H1 (cell line): ENCODE results near the gene TMEM150A. TPM values are rescaled to one million over a fixed set of nuclear protein-coding genes. Genes with fewer than 3 reads are reported as not detected.

Source experiments
- CTCF ChIA-PET: fragments of 300-600 bp; sonication (Branson Sonifier 250); formaldehyde crosslinking; loops from one replicate; lab custom pipeline; 2021; ENCODE audit not compliant: partially characterized antibody; lab: Charles Lee
- POLR2A ChIA-PET: fragments of 300-600 bp; sonication (Branson Sonifier 250); formaldehyde crosslinking; loops from one replicate; lab custom pipeline; 2021; ENCODE audit warnings: inconsistent platforms; ENCODE audit not compliant: partially characterized antibody; lab: Charles Lee
- DNase-seq, 2 experiments: peaks; one replicate each; pipeline versions ENCODE4 v3.0.0 to v3.0.0-alpha.2; 2010 to 2022; ENCODE audit warnings: low spot score in 2 of 2, low read depth in 1 of 2, mixed read lengths in 1 of 2
- FAIRE-seq: peaks from 2 replicates; lab custom pipeline; 2011; peaks lifted over from hg19 to GRCh38; lab: Jason Lieb, UNC
- H2AFZ ChIP-seq: 2 replicates; pipeline ENCODE4 v1.8.1; 2012; ENCODE audit warnings: low read length, inconsistent platforms
- H2AK5ac ChIP-seq: 2 replicates; pipeline ENCODE4 v1.6.1; 2013; ENCODE audit warnings: low read depth, low read length
- H2BK120ac ChIP-seq: replicated peaks from 2 replicates; pipeline ENCODE3; 2013; ENCODE audit warnings: low read depth, low read length, inconsistent platforms
- H2BK12ac ChIP-seq: 2 replicates; pipeline ENCODE4 v1.6.1; 2013; ENCODE audit warnings: low read depth, low read length
- H2BK15ac ChIP-seq: 2 replicates; pipeline ENCODE4 v1.6.1; 2013; ENCODE audit warnings: low read length
- H2BK20ac ChIP-seq: 2 replicates; pipeline ENCODE4 v1.6.1; 2013; ENCODE audit warnings: low read length
- H2BK5ac ChIP-seq: 2 replicates; pipeline ENCODE4 v1.6.1; 2013; ENCODE audit warnings: low read depth, low read length
- H3K14ac ChIP-seq: 2 replicates; pipeline ENCODE4 v1.6.1; 2013; ENCODE audit warnings: inconsistent platforms; ENCODE audit not compliant: insufficient read length
- H3K18ac ChIP-seq: 2 replicates; pipeline ENCODE4 v1.6.1; 2013; ENCODE audit warnings: low read length; ENCODE audit errors: extremely low read depth
- H3K23ac ChIP-seq: 2 replicates; pipeline ENCODE4 v1.6.1; 2013; ENCODE audit warnings: inconsistent platforms; ENCODE audit not compliant: insufficient read length
- H3K23me2 ChIP-seq: 2 replicates; pipeline ENCODE4 v1.6.1; 2013; ENCODE audit warnings: low read depth, low read length
- H3K27ac ChIP-seq: 2 replicates; pipeline ENCODE4 v1.6.1; 2011; ENCODE audit warnings: low read depth, low read length, inconsistent platforms
- H3K27me3 ChIP-seq, 4 experiments: replicated peaks in 1 of 4; 1 replicate in 1 of 4; 2 replicates in 3 of 4; pipeline versions ENCODE4 v1.6.1 to v1.8.1; 2011 to 2013; ENCODE audit warnings: low read length in 3 of 4, mild to moderate bottlenecking in 3 of 4, inconsistent platforms in 2 of 4, mixed read lengths in 2 of 4, moderate library complexity in 1 of 4; ENCODE audit not compliant: control insufficient read depth in 3 of 4, insufficient read depth in 3 of 4; ENCODE audit errors: extremely low read depth in 1 of 4
- H3K36me3 ChIP-seq, 4 experiments: 2 replicates each; pipeline versions ENCODE4 v1.6.1 to v1.8.1; 2011 to 2013; ENCODE audit warnings: mild to moderate bottlenecking in 4 of 4, low read length in 3 of 4, moderate library complexity in 2 of 4, control low read depth in 1 of 4, inconsistent platforms in 1 of 4; ENCODE audit not compliant: insufficient read depth in 4 of 4, control insufficient read depth in 2 of 4
- H3K4ac ChIP-seq: replicated peaks from 2 replicates; pipeline ENCODE3; 2013; ENCODE audit warnings: low read length, low read depth, mixed read lengths, inconsistent platforms; ENCODE audit not compliant: insufficient read length
- H3K4me1 ChIP-seq, 4 experiments: replicated peaks in 1 of 4; 1 replicate in 1 of 4; 2 replicates in 3 of 4; pipeline versions ENCODE4 v1.6.1 to v1.8.1; 2011 to 2013; ENCODE audit warnings: low read length in 3 of 4, inconsistent platforms in 2 of 4, mixed read lengths in 1 of 4; ENCODE audit not compliant: insufficient read depth in 4 of 4, control insufficient read depth in 3 of 4
- H3K4me2 ChIP-seq, 2 experiments: 2 replicates each; pipeline versions ENCODE4 v1.6.1 to v1.8.1; 2011 to 2013; ENCODE audit warnings: low read depth in 2 of 2, low read length in 2 of 2, control low read depth in 1 of 2, inconsistent platforms in 1 of 2, mild to moderate bottlenecking in 1 of 2; ENCODE audit not compliant: insufficient read depth in 1 of 2
- H3K4me3 ChIP-seq, 4 experiments: fragments of 200-600, 300-600 bp in 1 of 4; sonication (generic), shearing (Covaris generic), sonication (Bioruptor Twin) in 1 of 4; 2 replicates each; pipeline versions ENCODE4 v1.5.1 to v1.8.1; 2011 to 2016; ENCODE audit warnings: low read length in 4 of 4, low read depth in 3 of 4, control low read depth in 2 of 4, inconsistent platforms in 2 of 4, mild to moderate bottlenecking in 2 of 4, mixed read lengths in 1 of 4, moderate library complexity in 1 of 4; ENCODE audit not compliant: insufficient read depth in 2 of 4; ENCODE audit errors: extremely low read depth in 1 of 4
- H3K56ac ChIP-seq: replicated peaks from 2 replicates; pipeline ENCODE3; 2013; ENCODE audit warnings: low read depth, mild to moderate bottlenecking, mixed read lengths, low read length, inconsistent platforms; ENCODE audit not compliant: insufficient read length
- H3K79me1 ChIP-seq: 2 replicates; pipeline ENCODE4 v1.6.1; 2013; ENCODE audit warnings: low read depth, low read length, control low read depth
- H3K79me2 ChIP-seq, 2 experiments: 2 replicates each; pipeline versions ENCODE4 v1.6.1 to v1.8.1; 2012 to 2013; ENCODE audit warnings: low read length in 2 of 2, mild to moderate bottlenecking in 2 of 2, inconsistent platforms in 1 of 2; ENCODE audit not compliant: insufficient read depth in 2 of 2, control insufficient read depth in 1 of 2
- H3K9ac ChIP-seq, 4 experiments: replicated peaks in 1 of 4; 1 replicate in 1 of 4; 2 replicates in 3 of 4; pipeline versions ENCODE4 v1.6.1 to v1.8.1; 2011 to 2013; ENCODE audit warnings: low read depth in 3 of 4, low read length in 3 of 4, control low read depth in 2 of 4, mild to moderate bottlenecking in 2 of 4, moderate library complexity in 2 of 4, inconsistent platforms in 1 of 4; ENCODE audit errors: extremely low read depth in 1 of 4
- H3K9me3 ChIP-seq, 2 experiments: 2 replicates each; pipeline versions ENCODE4 v1.6.1 to v1.8.1; 2012 to 2013; ENCODE audit warnings: mild to moderate bottlenecking in 2 of 2, moderate library complexity in 2 of 2, control low read depth in 1 of 2, inconsistent platforms in 1 of 2, low read depth in 1 of 2, low read length in 1 of 2, mixed read lengths in 1 of 2; ENCODE audit not compliant: insufficient read depth in 2 of 2
- H4K20me1 ChIP-seq, 2 experiments: replicated peaks in 1 of 2; 2 replicates each; pipeline versions ENCODE3 to v1.8.1; 2011 to 2013; ENCODE audit warnings: inconsistent platforms in 2 of 2, low read length in 2 of 2, mild to moderate bottlenecking in 1 of 2; ENCODE audit not compliant: insufficient read depth in 2 of 2, control insufficient read depth in 1 of 2
- H4K5ac ChIP-seq: 2 replicates; pipeline ENCODE4 v1.6.1; 2013; ENCODE audit warnings: low read length, low read depth, mixed read lengths, inconsistent platforms; ENCODE audit not compliant: insufficient read length
- H4K8ac ChIP-seq: 2 replicates; pipeline ENCODE4 v1.8.0; 2013; ENCODE audit warnings: mild to moderate bottlenecking, moderate library complexity, low read length, inconsistent platforms; ENCODE audit not compliant: insufficient read depth; ENCODE audit errors: extremely low read depth
- H4K91ac ChIP-seq: replicated peaks from 2 replicates; pipeline ENCODE3; 2013; ENCODE audit warnings: low read length, mixed read lengths, inconsistent platforms; ENCODE audit not compliant: insufficient read length
- CHD1 ChIP-seq: IDR thresholded peaks from 2 replicates; pipeline ENCODE4 v1.6.1; 2012; ENCODE audit warnings: low read depth, low read length, improper control_type of control experiment
- PHF8 ChIP-seq: fragments of 200-600 bp; sonication (generic); conservative IDR thresholded peaks from 2 replicates; pipeline ENCODE4 v1.7.1; 2012; ENCODE audit warnings: low read depth, mild to moderate bottlenecking, inconsistent platforms, low read length, moderate library complexity
- RFX5 ChIP-seq: IDR thresholded peaks from 2 replicates; pipeline ENCODE4 v1.6.1; 2011; ENCODE audit warnings: low read depth, low read length, improper control_type of control experiment, borderline replicate concordance
- RNF2 ChIP-seq: fragments of 200-900, 300-1000 bp; sonication (generic); IDR thresholded peaks from 2 replicates; pipeline ENCODE4 v1.7.1; 2016; ENCODE audit warnings: borderline replicate concordance, low read depth, mild to moderate bottlenecking, antibody characterized with exemption, low read length; ENCODE audit not compliant: poor library complexity, severe bottlenecking; ENCODE audit errors: missing control alignments
- SAP30 ChIP-seq: fragments of 300-600 bp; sonication (generic); IDR thresholded peaks from 2 replicates; pipeline ENCODE4 v1.7.1; 2012; ENCODE audit warnings: low read length, moderate library complexity, mild to moderate bottlenecking, inconsistent platforms; ENCODE audit not compliant: insufficient read depth, insufficient replicate concordance
- SIN3A ChIP-seq, 2 experiments: IDR thresholded peaks in 1 of 2; conservative IDR thresholded peaks in 1 of 2; 2 replicates each; pipeline ENCODE4 v1.6.1; 2011 to 2012; ENCODE audit warnings: low read length in 2 of 2, improper control_type of control experiment in 1 of 2, low read depth in 1 of 2, mild to moderate bottlenecking in 1 of 2
- SIX5 ChIP-seq: IDR thresholded peaks from 2 replicates; pipeline ENCODE4 v1.6.1; 2011; ENCODE audit warnings: mild to moderate bottlenecking, low read depth, low read length
- WGBS, 2 experiments: shearing (Covaris generic) in 1 of 2; methylation state at CpG; one replicate each; pipeline versions ENCODE4 v1.1.6 to v1.1.7; 2013 to 2015; ENCODE audit warnings: low lambda C conversion rate in 2 of 2, mixed read lengths in 2 of 2, inconsistent platforms in 1 of 2, low coverage in 1 of 2, missing lambda C conversion rate in 1 of 2; ENCODE audit not compliant: insufficient replicate concordance in 2 of 2, insufficient coverage in 1 of 2, insufficient read length in 1 of 2; ENCODE audit errors: extremely low coverage in 1 of 2, missing lambda C conversion rate in 1 of 2; 5-methylcytosine and 5-hydroxymethylcytosine counted together
- polyA plus RNA-seq, 7 experiments: library from polyadenylated mRNA; depleted of rRNA in 3 of 7; stranded (reverse) in 5 of 7; unstranded in 2 of 7; fragments of >200 nt in 5 of 7; fragments of 200-250 nt in 2 of 7; gene quantifications; 1 replicate in 5 of 7; 2 replicates in 1 of 7; 4 replicates in 1 of 7; pipeline versions ENCODE4 v1.2.1 to v1.2.3, GENCODE V29; 2011 to 2013; ENCODE audit warnings: missing spikeins in 2 of 7, mixed read lengths in 2 of 7
- total RNA-seq: library from RNA; stranded (reverse); fragmentation: NEBNext Ultra II Directional; extraction: Animal tissue kit (Norgen Biotek cat#: 25700); gene quantifications from 2 replicates; pipeline ENCODE4 v1.2.1, GENCODE V29; 2021
- TF ChIP-seq, protein P1 (sequence below), 3 experiments: IDR thresholded peaks; 1 replicate in 2 of 3; 2 replicates in 1 of 3; pipeline versions ENCODE4 v1.5.1 to v1.6.1; 2011; ENCODE audit warnings: low read length in 3 of 3, mild to moderate bottlenecking in 3 of 3, inconsistent platforms in 2 of 3, low read depth in 1 of 3, moderate library complexity in 1 of 3; ENCODE audit not compliant: insufficient read depth in 1 of 3; ENCODE audit errors: control extremely low read depth in 1 of 3

Gene TMEM150A
- total and polyA plus RNA-seq, 2 of the 8 experiments (the other 6 are each of a cell fraction or from before 2014, with no cell fraction given): 19.8 to 29.9 TPM

DNA sequence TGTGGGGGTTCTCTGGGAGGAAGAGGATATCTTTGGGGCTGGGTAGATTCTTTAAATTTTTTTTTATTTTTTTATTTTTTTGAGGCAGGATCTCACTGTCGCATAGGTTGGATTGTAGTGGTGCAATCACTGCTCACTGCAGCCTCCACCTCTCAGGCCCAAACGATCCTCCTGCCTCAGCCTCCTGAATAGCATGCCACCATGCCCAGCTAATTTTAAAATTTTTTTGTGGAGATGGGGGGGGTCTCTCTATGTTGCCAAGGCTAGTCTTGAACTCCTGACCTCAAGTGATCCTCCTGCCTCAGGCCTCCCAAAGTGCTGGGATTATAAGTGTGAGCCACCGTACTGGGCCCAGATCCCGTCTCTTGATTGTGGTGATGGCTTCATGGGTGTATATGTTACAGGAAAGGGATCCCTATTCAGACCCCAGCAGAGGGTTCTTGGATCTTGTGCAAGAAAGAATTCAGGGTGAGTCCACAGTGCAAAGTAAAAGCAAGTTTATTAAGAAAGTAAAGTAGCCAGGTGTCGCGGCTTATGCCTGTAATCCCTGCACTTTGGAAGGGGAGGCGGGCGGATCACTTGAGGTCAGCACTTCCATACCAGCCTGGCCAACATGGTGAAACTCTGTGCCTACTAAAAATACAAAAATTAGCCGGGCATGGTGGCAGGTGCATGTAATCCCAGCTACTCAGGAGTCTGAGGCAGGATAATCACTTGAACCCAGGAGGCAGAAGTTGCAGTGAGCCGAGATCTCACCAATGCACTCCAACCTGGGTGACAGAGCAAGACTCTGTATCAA lies 11.4 kb upstream of the TMEM150A start:
- ChIA-PET POLR2A (interaction anchor here (1.5 to 7.9 kb wide), 3 partner anchors 11 to 75 kb away, joined by 3 to 95 read pairs (median 4); partner anchors contain the start of genes MAT2A and TMEM150A), CTCF (interaction anchor here (0.5 to 1.9 kb wide), 3 partner anchors 11 to 27 kb away, joined by 3 to 7 read pairs (median 3); no protein-coding TSS in a partner anchor)
- Histone ChIP-seq H3K56ac (no peak overlapping the region), H3K27ac (no peak overlapping the region), H3K23ac (no peak overlapping the region), H4K91ac (no peak overlapping the region), H3K36me3 (peaks cover 3 to 13% (median 7%) of the 10 kb centered on the region in 4 experiments; a peak in 5 of 8 replicates), H2BK20ac (no peak overlapping the region), H2BK15ac (no peak overlapping the region), H4K8ac (no peak overlapping the region), H3K18ac (no peak overlapping the region), H3K4ac (no peak overlapping the region), H2BK12ac (no peak overlapping the region), H3K9me3 (no peaks in the 10 kb centered on the region), H3K79me1 (peaks cover 5% of the 10 kb centered on the region), H3K4me3 (no peak overlapping the region), H3K23me2 (peaks cover 4% of the 10 kb centered on the region; the same call in 1 of the 2 replicates), H2AK5ac (no peak overlapping the region), H4K5ac (no peak overlapping the region), H3K79me2 (peaks cover 11 to 35% of the 10 kb centered on the region in 2 experiments), H3K4me2 (no peak overlapping the region), H3K14ac (no peak overlapping the region), H2AFZ (no peak overlapping the region), H4K20me1 (peaks cover 0 to 16% of the 10 kb centered on the region in 2 experiments), H3K9ac (no peak overlapping the region), H3K4me1 (peaks cover 0 to 5% (median 2%) of the 10 kb centered on the region in 4 experiments; a peak in 4 of 7 replicates), H2BK120ac (no peak overlapping the region), H3K27me3 (no peaks in the 10 kb centered on the region), H2BK5ac (no peak overlapping the region)
- DNase-seq: no peak
- FAIRE-seq: no peak
- no peak for TF ChIP-seq RNF2
- no peak for TF ChIP-seq SIN3A (conservative IDR thresholded peaks at IDR 0.05 in 1 of 2, IDR thresholded peaks at IDR 0.05 in 1 of 2; ENCODE audit: low read depth in 1 of 2, low read length in 2 of 2)
- TF ChIP-seq CHD1: no peak
- TF ChIP-seq, protein P1, sequence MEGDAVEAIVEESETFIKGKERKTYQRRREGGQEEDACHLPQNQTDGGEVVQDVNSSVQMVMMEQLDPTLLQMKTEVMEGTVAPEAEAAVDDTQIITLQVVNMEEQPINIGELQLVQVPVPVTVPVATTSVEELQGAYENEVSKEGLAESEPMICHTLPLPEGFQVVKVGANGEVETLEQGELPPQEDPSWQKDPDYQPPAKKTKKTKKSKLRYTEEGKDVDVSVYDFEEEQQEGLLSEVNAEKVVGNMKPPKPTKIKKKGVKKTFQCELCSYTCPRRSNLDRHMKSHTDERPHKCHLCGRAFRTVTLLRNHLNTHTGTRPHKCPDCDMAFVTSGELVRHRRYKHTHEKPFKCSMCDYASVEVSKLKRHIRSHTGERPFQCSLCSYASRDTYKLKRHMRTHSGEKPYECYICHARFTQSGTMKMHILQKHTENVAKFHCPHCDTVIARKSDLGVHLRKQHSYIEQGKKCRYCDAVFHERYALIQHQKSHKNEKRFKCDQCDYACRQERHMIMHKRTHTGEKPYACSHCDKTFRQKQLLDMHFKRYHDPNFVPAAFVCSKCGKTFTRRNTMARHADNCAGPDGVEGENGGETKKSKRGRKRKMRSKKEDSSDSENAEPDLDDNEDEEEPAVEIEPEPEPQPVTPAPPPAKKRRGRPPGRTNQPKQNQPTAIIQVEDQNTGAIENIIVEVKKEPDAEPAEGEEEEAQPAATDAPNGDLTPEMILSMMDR (IDR thresholded peaks at IDR 0.05; ENCODE audit: control extremely low read depth in 1 of 3, insufficient read depth in 1 of 3, low read depth in 1 of 3, low read length in 3 of 3): no peak
- TF ChIP-seq SAP30: no peak
- TF ChIP-seq PHF8: no peak
- TF ChIP-seq SIX5: no peak
- no peak for TF ChIP-seq RFX5
- WGBS, 2 experiments: 92% methylated on average over 10 of the region's 10 CpGs; no CpG with 5 or more reads in 1 of the 2 experiments
